OCI-LY7 (cell line): ENCODE measurements around the gene CDH16. TPM values are rescaled to one million over a fixed set of nuclear protein-coding genes. Genes with fewer than 3 reads are reported as not detected.

Experiments used
- BruUV-seq: library from RNA; stranded (reverse); fragments of 400-500 nt; replicated peaks from 2 replicates; lab custom pipeline; 2021; lab: Mats Ljungman, UMichigan
- CTCF ChIA-PET: fragments of 300-600 bp; sonication (Branson Sonifier 250); formaldehyde crosslinking; loops from one replicate; lab custom pipeline; 2022; ENCODE audit warnings: antibody characterized with exemption; ENCODE audit not compliant: unreplicated experiment; lab: Charles Lee
- POLR2A ChIA-PET: fragments of 300-600 bp; sonication (Branson Sonifier 250); formaldehyde crosslinking; loops from one replicate; lab custom pipeline; 2022; ENCODE audit warnings: antibody characterized with exemption; lab: Charles Lee
- DNase-seq: peaks from one replicate; pipeline ENCODE4 v3.0.0-alpha.2; 2015; ENCODE audit warnings: low spot score
- H2AFZ ChIP-seq: fragments of 200-600 bp; sonication (generic), shearing (Covaris generic); 2 replicates; pipeline ENCODE4 v1.6.1; 2014; ENCODE audit warnings: mild to moderate bottlenecking, antibody characterized with exemption, low read length, moderate library complexity
- H3K27ac ChIP-seq: fragments of 200-600 bp; sonication (generic); 2 replicates; pipeline ENCODE4 v1.5.1; 2014; ENCODE audit warnings: mixed run types, low read depth, mild to moderate bottlenecking, moderate library complexity, low read length, inconsistent platforms; ENCODE audit not compliant: poor library complexity, severe bottlenecking
- H3K36me3 ChIP-seq: fragments of 200-600 bp; sonication (generic); 2 replicates; pipeline ENCODE4 v1.6.1; 2014; ENCODE audit warnings: mild to moderate bottlenecking, antibody characterized with exemption, low read length, moderate library complexity, mixed read lengths; ENCODE audit not compliant: insufficient read depth
- H3K4me1 ChIP-seq: fragments of 200-600 bp; sonication (generic); 2 replicates; pipeline ENCODE4 v1.5.1; 2014; ENCODE audit warnings: mild to moderate bottlenecking, low read length; ENCODE audit not compliant: insufficient read depth, poor library complexity, severe bottlenecking
- H3K4me2 ChIP-seq: fragments of 200-600 bp; sonication (generic); 2 replicates; pipeline ENCODE4 v1.6.1; 2014; ENCODE audit warnings: mild to moderate bottlenecking, low read length
- H3K4me3 ChIP-seq: fragments of 200-600 bp; sonication (generic); 2 replicates; pipeline ENCODE4 v1.5.1; 2014; ENCODE audit warnings: mild to moderate bottlenecking, low read depth, low read length; ENCODE audit not compliant: poor library complexity, severe bottlenecking
- H3K79me2 ChIP-seq: fragments of 200-600 bp; sonication (generic); 2 replicates; pipeline ENCODE4 v1.6.1; 2016; ENCODE audit warnings: low read depth, mild to moderate bottlenecking, low read length, moderate library complexity, mixed read lengths; ENCODE audit not compliant: insufficient read depth
- H3K9me2 ChIP-seq: fragments of 200-600 bp; sonication (generic); 2 replicates; pipeline ENCODE4 v1.6.1; 2016; ENCODE audit warnings: mild to moderate bottlenecking, low read length, mixed read lengths; ENCODE audit not compliant: insufficient read depth
- H3K9me3 ChIP-seq: fragments of 200-600 bp; sonication (generic); 2 replicates; pipeline ENCODE4 v1.6.1; 2014; ENCODE audit warnings: mild to moderate bottlenecking, mixed run types, low read length, mixed read lengths
- H4K20me1 ChIP-seq: fragments of 200-600 bp; sonication (generic); 2 replicates; pipeline ENCODE4 v1.6.1; 2014; ENCODE audit warnings: mild to moderate bottlenecking, antibody characterized with exemption, low read length, moderate library complexity, mixed read lengths; ENCODE audit not compliant: insufficient read depth
- EZH2phosphoT487 ChIP-seq: fragments of 200-600 bp; sonication (generic); IDR thresholded peaks from 2 replicates; pipeline ENCODE4 v1.6.1; 2018; ENCODE audit warnings: low read depth, borderline replicate concordance, mild to moderate bottlenecking, mixed run types, antibody characterized with exemption, low read length, moderate library complexity, mixed read lengths
- intact Hi-C: fragments of 100-400 bp; cut with micrococcal nuclease; formaldehyde crosslinking; loops from one replicate; pipeline ENCODE4 v1.10.0; 2022; ENCODE audit not compliant: unreplicated experiment
- total RNA-seq, 2 experiments: library from RNA; depleted of rRNA in 1 of 2; stranded (reverse); fragments of >200 nt in 1 of 2; shearing (Covaris generic) in 1 of 2; gene quantifications; 2 replicates each; pipeline ENCODE4 v1.2.3, GENCODE V29; 2014 to 2022
- TF ChIP-seq, protein P1 (sequence below): fragments of 200-600 bp; sonication (generic); conservative IDR thresholded peaks from 2 replicates; pipeline ENCODE4 v1.5.1; 2014; ENCODE audit warnings: mild to moderate bottlenecking, antibody characterized with exemption, low read length, moderate library complexity, mixed read lengths

The CDH16 gene
- total RNA-seq, 2 experiments from 2014 or later: not detected

DNA sequence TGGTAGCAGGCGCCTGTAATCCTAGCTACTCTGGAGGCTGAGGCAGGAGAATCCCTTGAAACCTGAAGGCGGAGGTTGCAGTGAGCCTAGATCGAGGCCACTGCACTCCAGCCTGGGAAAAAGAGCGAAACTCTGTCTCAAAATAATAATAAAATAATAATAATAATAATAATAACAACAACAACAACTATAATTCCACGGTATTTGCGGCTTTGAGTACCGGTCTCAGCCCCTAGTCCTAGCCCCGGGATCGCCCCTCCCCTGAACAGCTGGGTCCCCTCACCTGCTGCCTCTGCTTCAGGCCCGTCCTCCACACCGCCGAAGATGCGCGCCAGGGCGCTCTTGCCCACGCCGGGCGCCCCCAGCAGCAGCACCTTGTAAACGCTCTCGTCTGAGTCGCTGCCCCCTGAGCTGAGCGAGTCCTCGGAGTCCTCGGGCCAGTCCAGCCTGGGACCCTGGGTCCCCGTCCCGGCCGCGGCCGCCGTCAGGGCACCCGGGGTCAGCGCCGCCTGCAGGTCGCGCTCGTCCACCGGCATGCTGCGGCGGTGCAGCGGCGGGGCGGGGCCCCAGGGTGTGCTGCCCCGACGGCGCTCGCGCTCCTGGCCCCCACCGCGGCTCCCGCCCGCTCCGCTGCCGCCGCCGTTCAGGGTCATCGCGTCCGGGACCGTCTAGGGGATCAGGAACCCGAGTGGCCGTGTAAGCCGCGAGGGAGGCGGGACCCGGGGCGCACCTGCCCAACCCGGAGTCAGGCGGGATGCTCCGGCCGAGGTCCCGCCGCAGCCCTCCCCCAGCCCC is 6.0 kb upstream of the CDH16 start:
- DNase-seq: no peak
- H3K4me3 ChIP-seq: no peak overlapping the region
- intact Hi-C loops: no loop called here

DNA sequence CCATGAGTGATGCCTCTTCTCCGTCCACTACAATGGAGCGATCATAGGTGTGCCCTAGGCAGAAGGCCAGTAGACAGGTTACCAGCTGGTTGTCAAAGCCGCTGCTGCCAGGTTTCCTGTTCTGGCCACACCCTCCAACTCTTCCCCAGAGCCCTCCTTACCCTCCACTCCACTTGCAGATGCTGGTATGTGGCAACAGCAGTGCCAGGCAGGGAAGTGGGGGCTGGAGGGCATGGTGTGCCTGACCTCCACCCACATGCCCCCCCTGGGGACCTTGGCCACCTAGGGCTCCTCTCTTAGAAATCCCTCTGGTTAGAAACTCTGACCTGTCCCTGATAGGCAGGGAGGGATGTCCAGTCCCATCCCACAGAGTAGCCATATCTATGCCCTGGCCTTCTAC is 5.2 kb upstream of the CDH16 start:
- no peak overlapping the region for H2AFZ ChIP-seq
- no peaks in the 10 kb centered on the region for H3K79me2 ChIP-seq
- no peaks in the 10 kb centered on the region for H3K9me3 ChIP-seq
- intact Hi-C loops: no loop called here
- H3K9me2 ChIP-seq: no peaks in the 10 kb centered on the region
- ChIA-PET CTCF (no interaction called here), POLR2A (no interaction called here)
- no peaks in the 10 kb centered on the region for H3K4me1 ChIP-seq
- no peak overlapping the region for H3K4me2 ChIP-seq
- no peaks in the 10 kb centered on the region for H4K20me1 ChIP-seq
- DNase-seq: no peak
- H3K36me3 ChIP-seq: no peaks in the 10 kb centered on the region
- BruUV-seq: no TSS peak
- H3K27ac ChIP-seq: no peak overlapping the region
- no peak overlapping the region for H3K4me3 ChIP-seq
- TF ChIP-seq, protein P1, sequence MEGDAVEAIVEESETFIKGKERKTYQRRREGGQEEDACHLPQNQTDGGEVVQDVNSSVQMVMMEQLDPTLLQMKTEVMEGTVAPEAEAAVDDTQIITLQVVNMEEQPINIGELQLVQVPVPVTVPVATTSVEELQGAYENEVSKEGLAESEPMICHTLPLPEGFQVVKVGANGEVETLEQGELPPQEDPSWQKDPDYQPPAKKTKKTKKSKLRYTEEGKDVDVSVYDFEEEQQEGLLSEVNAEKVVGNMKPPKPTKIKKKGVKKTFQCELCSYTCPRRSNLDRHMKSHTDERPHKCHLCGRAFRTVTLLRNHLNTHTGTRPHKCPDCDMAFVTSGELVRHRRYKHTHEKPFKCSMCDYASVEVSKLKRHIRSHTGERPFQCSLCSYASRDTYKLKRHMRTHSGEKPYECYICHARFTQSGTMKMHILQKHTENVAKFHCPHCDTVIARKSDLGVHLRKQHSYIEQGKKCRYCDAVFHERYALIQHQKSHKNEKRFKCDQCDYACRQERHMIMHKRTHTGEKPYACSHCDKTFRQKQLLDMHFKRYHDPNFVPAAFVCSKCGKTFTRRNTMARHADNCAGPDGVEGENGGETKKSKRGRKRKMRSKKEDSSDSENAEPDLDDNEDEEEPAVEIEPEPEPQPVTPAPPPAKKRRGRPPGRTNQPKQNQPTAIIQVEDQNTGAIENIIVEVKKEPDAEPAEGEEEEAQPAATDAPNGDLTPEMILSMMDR: no peak
- no peak for TF ChIP-seq EZH2phosphoT487

More for the DNA sequence above, 6.0 kb upstream of the CDH16 start:
- H4K20me1 ChIP-seq: no peaks in the 10 kb centered on the region
- H3K4me1 ChIP-seq: no peaks in the 10 kb centered on the region
- no peaks in the 10 kb centered on the region for H3K79me2 ChIP-seq
- CTCF ChIA-PET: no interaction called here
- no peak overlapping the region for H3K4me2 ChIP-seq
- BruUV-seq: no TSS peak
- TF ChIP-seq EZH2phosphoT487: no peak
- TF ChIP-seq, protein P1: no peak
- POLR2A ChIA-PET: no interaction called here
- no peaks in the 10 kb centered on the region for H3K9me2 ChIP-seq
- no peak overlapping the region for H3K27ac ChIP-seq
- H3K9me3 ChIP-seq: no peaks in the 10 kb centered on the region
- no peaks in the 10 kb centered on the region for H3K36me3 ChIP-seq
- H2AFZ ChIP-seq: no peak overlapping the region

DNA sequence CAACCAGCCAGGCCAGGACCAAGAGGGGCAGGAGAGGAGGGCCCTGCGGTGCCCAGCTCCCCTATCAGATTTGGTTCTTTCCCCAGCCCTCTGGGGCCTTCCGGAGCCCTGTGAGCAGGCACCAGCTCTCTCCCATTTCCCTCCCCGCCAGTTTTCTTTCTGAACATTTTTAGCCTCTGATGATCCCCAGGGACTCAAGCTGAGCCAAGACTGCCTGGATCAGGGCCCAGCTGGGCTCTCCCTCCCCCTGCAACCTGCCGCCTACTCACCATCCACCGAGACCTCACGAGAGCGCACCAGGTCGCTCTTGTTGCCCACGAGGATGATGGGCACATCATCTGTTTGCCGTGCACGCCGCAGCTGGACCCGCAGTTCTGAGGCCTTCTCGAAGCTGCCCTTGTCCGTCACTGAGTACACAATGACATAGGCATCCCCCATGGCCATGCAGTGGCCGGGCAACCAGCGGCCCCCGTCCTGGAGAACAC is 4.6 kb upstream of the CDH16 start:
- DNase-seq: no peak
- Histone ChIP-seq H3K4me2 (no peak overlapping the region), H3K9me3 (no peaks in the 10 kb centered on the region), H3K27ac (no peak overlapping the region), H3K4me3 (no peak overlapping the region), H3K79me2 (no peaks in the 10 kb centered on the region), H2AFZ (no peak overlapping the region), H4K20me1 (no peaks in the 10 kb centered on the region), H3K36me3 (no peaks in the 10 kb centered on the region), H3K4me1 (no peaks in the 10 kb centered on the region), H3K9me2 (no peaks in the 10 kb centered on the region)
- TF ChIP-seq, protein P1: no peak
- CTCF ChIA-PET: no interaction called here
- intact Hi-C loops: no loop called here
- BruUV-seq: no TSS peak
- POLR2A ChIA-PET: no interaction called here
